Measurements from ENCODE around the gene SH3BP2. TPM values are rescaled to one million over a fixed set of nuclear protein-coding genes. Genes with fewer than 3 reads are reported as not detected.
A peak's percentile ranks its signal among the peaks of the same experiment; 100 is the strongest.

The SH3BP2 gene
- total RNA-seq, 2 experiments from 2014 or later, result 10.9 to 31.6 TPM

GRCh38 chr4:2842687-2843262 lies 49.9 kb downstream of the SH3BP2 start:
- intact Hi-C loops (cut with micrococcal nuclease; ENCODE audit: unreplicated experiment), result no loop called here
- Histone ChIP-seq H2AFZ (ENCODE audit: low read length) (peak overlapping the region; percentile 93), H3K9me3 (ENCODE audit: low read length) (no peaks in the 10 kb centered on the region), H3K79me2 (ENCODE audit: insufficient read depth, low read depth, low read length) (peaks cover 21% of the 10 kb centered on the region; the same call in 1 of the 2 replicates), H3K9me2 (ENCODE audit: insufficient read depth, low read length) (no peaks in the 10 kb centered on the region), H3K27ac (ENCODE audit: low read depth, low read length, poor library complexity, severe bottlenecking) (no peak overlapping the region), H3K4me1 (ENCODE audit: insufficient read depth, low read length, poor library complexity, severe bottlenecking) (peaks cover 35% of the 10 kb centered on the region), H3K4me2 (ENCODE audit: low read length) (peak overlapping the region; percentile 91), H3K4me3 (ENCODE audit: low read depth, low read length, poor library complexity, severe bottlenecking) (peak overlapping the region; percentile 85), H3K36me3 (ENCODE audit: insufficient read depth, low read length) (no peaks in the 10 kb centered on the region), H4K20me1 (ENCODE audit: insufficient read depth, low read length) (peaks cover 5% of the 10 kb centered on the region; the same call in 1 of the 2 replicates)
- ChIA-PET CTCF (ENCODE audit: unreplicated experiment) (no interaction called here), POLR2A (interaction anchor here (0.6 kb wide), 4 partner anchors 16 to 375 kb away, joined by 3 to 6 read pairs (median 4); no protein-coding TSS in a partner anchor)
- TF ChIP-seq EZH2phosphoT487 (IDR thresholded peaks at IDR 0.05; ENCODE audit: borderline replicate concordance, low read depth, low read length) (no peak), CTCF (conservative IDR thresholded peaks at IDR 0.05; ENCODE audit: low read length) (no peak)
- BruUV-seq (replicated peaks), result TSS peak; percentile 73
- no peak for DNase-seq (ENCODE audit: low spot score)

- Histone ChIP-seq H3K9me2 (ENCODE audit: insufficient read depth, low read length) (no peaks in the 10 kb centered on the region), H4K20me1 (ENCODE audit: insufficient read depth, low read length) (peaks cover 5% of the 10 kb centered on the region; the same call in 1 of the 2 replicates), H3K79me2 (ENCODE audit: insufficient read depth, low read depth, low read length) (peaks cover 21% of the 10 kb centered on the region; the same call in 1 of the 2 replicates), H3K4me1 (ENCODE audit: insufficient read depth, low read length, poor library complexity, severe bottlenecking) (peaks cover 29% of the 10 kb centered on the region), H3K4me3 (ENCODE audit: low read depth, low read length, poor library complexity, severe bottlenecking) (peak within 1 kb of the TSS; percentile 85), H3K36me3 (ENCODE audit: insufficient read depth, low read length) (no peaks in the 10 kb centered on the region), H3K27ac (ENCODE audit: low read depth, low read length, poor library complexity, severe bottlenecking) (peak within 1 kb of the TSS; percentile 12), H2AFZ (ENCODE audit: low read length) (peak within 1 kb of the TSS; percentile 93), H3K4me2 (ENCODE audit: low read length) (peak within 1 kb of the TSS; percentile 91), H3K9me3 (ENCODE audit: low read length) (no peaks in the 10 kb centered on the region)
- no TSS peak for BruUV-seq (replicated peaks)
- peak; percentile 91 for DNase-seq (ENCODE audit: low spot score)
- POLR2A ChIA-PET, result no interaction called here
- TF ChIP-seq EZH2phosphoT487 (IDR thresholded peaks at IDR 0.05; ENCODE audit: borderline replicate concordance, low read depth, low read length) (no peak), CTCF (conservative IDR thresholded peaks at IDR 0.05; ENCODE audit: low read length) (no peak)
- intact Hi-C loops (cut with micrococcal nuclease; ENCODE audit: unreplicated experiment), result no loop called here
- CTCF ChIA-PET (ENCODE audit: unreplicated experiment), result no interaction called here
These were observed 50.5 kb downstream of the SH3BP2 start, which contains the start of gene ADD1 for GRCh38 chr4:2843263-2843940. TSS of gene ADD1 (plus strand) at chr4:2843844. CDS start at chr4:2875916, 32,072 bp downstream.

All from OCI-LY7 (cell line).